ENCODE measurements around the gene RAB39A. TPM values are rescaled to one million over a fixed set of nuclear protein-coding genes. Genes with fewer than 3 reads are reported as not detected.

The RAB39A gene
- total and polyA plus RNA-seq, 7 experiments from 2014 or later, result 0.10 to 1.6 (median 0.38) TPM; not detected in 4

- no peaks in the 10 kb centered on the region for H3K4me1 Mint-ChIP-seq
- H3K27me3 ChIP-seq (ENCODE audit: control insufficient read depth in 2 of 2, insufficient read depth in 2 of 2, low read length in 2 of 2), result no peaks in the 10 kb centered on the region
- H3K36me3 Mint-ChIP-seq, result no peaks in the 10 kb centered on the region
- H3K4me3 ChIP-seq (ENCODE audit: low read length), result no peak overlapping the region
- DNase-seq (no peak), ATAC-seq (no peak)
- H3K4me1 ChIP-seq (ENCODE audit: control insufficient read depth in 2 of 2, insufficient read depth in 2 of 2, low read length in 2 of 2), result no peaks in the 10 kb centered on the region
- H3K9me3 Mint-ChIP-seq, result peaks cover 0 to 2% (median 0%) of the 10 kb centered on the region in 11 donors
- no peaks in the 10 kb centered on the region for H3K9me3 ChIP-seq (ENCODE audit: control insufficient read depth in 2 of 3, low read length in 3 of 3)
- H3K27ac ChIP-seq (ENCODE audit: low read depth, low read length), result no peak overlapping the region
- intact Hi-C loops (cut with micrococcal nuclease), result no loop called here
- CTCF ChIA-PET, result no interaction called here
- H3K36me3 ChIP-seq (ENCODE audit: control insufficient read depth in 2 of 3, insufficient read depth in 3 of 3, low read length in 3 of 3), result no peaks in the 10 kb centered on the region
- H3K4me3 Mint-ChIP-seq, result no peak overlapping the region
- POLR2A ChIA-PET, result no interaction called here
- H3K27ac Mint-ChIP-seq, result no peak overlapping the region
- peaks cover 0 to 11% (median 7%) of the 10 kb centered on the region in 5 donors for H3K27me3 Mint-ChIP-seq
These were observed 41.8 kb downstream of the RAB39A start for GRCh38 chr11:107970049-107970448.

- H3K4me1 Mint-ChIP-seq, result no peaks in the 10 kb centered on the region
- H3K27ac ChIP-seq (ENCODE audit: low read depth, low read length), result no peak overlapping the region
- no peaks in the 10 kb centered on the region for H3K27me3 ChIP-seq (ENCODE audit: control insufficient read depth in 2 of 2, insufficient read depth in 2 of 2, low read length in 2 of 2)
- intact Hi-C loops (cut with micrococcal nuclease), result no loop called here
- H3K4me1 ChIP-seq (ENCODE audit: control insufficient read depth in 2 of 2, insufficient read depth in 2 of 2, low read length in 2 of 2), result no peaks in the 10 kb centered on the region
- POLR2A ChIA-PET, result no interaction called here
- H3K27me3 Mint-ChIP-seq, result peaks cover 0 to 16% (median 7%) of the 10 kb centered on the region in 5 donors
- H3K27ac Mint-ChIP-seq, result no peak overlapping the region
- CTCF ChIA-PET, result no interaction called here
- H3K9me3 ChIP-seq (ENCODE audit: control insufficient read depth in 2 of 3, low read length in 3 of 3), result no peaks in the 10 kb centered on the region
- H3K36me3 Mint-ChIP-seq, result no peaks in the 10 kb centered on the region
- H3K4me3 Mint-ChIP-seq, result no peak overlapping the region
- no peak overlapping the region for H3K4me3 ChIP-seq (ENCODE audit: low read length)
- no peaks in the 10 kb centered on the region for H3K36me3 ChIP-seq (ENCODE audit: control insufficient read depth in 2 of 3, insufficient read depth in 3 of 3, low read length in 3 of 3)
- ATAC-seq, result no peak
- H3K9me3 Mint-ChIP-seq, result peaks cover 0 to 2% (median 0%) of the 10 kb centered on the region in 11 donors
- no peak for DNase-seq
These were observed 45.4 kb downstream of the RAB39A start for GRCh38 chr11:107973641-107974040.

- Mint-ChIP-seq H3K9me3 (peaks cover 0 to 7% (median 0%) of the 10 kb centered on the region in 11 donors), H3K27me3 (peaks cover 0 to 7% (median 6%) of the 10 kb centered on the region in 5 donors), H3K36me3 (peaks cover 0 to 4% (median 0%) of the 10 kb centered on the region in 5 donors), H3K27ac (no peak overlapping the region), H3K4me1 (no peaks in the 10 kb centered on the region), H3K4me3 (no peak overlapping the region)
- CTCF ChIA-PET, result no interaction called here
- no peaks in the 10 kb centered on the region for H3K9me3 ChIP-seq (ENCODE audit: control insufficient read depth in 2 of 3, low read length in 3 of 3)
- no peak overlapping the region for H3K4me3 ChIP-seq (ENCODE audit: low read length)
- peak; percentile 82 for ATAC-seq
- H3K27me3 ChIP-seq (ENCODE audit: control insufficient read depth in 2 of 2, insufficient read depth in 2 of 2, low read length in 2 of 2), result no peaks in the 10 kb centered on the region
- no peak overlapping the region for H3K27ac ChIP-seq (ENCODE audit: low read depth, low read length)
- intact Hi-C loops (cut with micrococcal nuclease), result no loop called here
- H3K4me1 ChIP-seq (ENCODE audit: control insufficient read depth in 2 of 2, insufficient read depth in 2 of 2, low read length in 2 of 2), result no peaks in the 10 kb centered on the region
- no peak for DNase-seq
- POLR2A ChIA-PET, result no interaction called here
- H3K36me3 ChIP-seq (ENCODE audit: control insufficient read depth in 2 of 3, insufficient read depth in 3 of 3, low read length in 3 of 3), result no peaks in the 10 kb centered on the region
These were observed 60.3 kb downstream of the RAB39A start for GRCh38 chr11:107988397-107989158.

GRCh38 chr11:107991868-107992414 lies 63.7 kb downstream of the RAB39A start:
- Histone ChIP-seq H3K9me3 (ENCODE audit: control insufficient read depth in 2 of 3, low read length in 3 of 3) (no peaks in the 10 kb centered on the region), H3K4me1 (ENCODE audit: control insufficient read depth in 2 of 2, insufficient read depth in 2 of 2, low read length in 2 of 2) (no peaks in the 10 kb centered on the region), H3K36me3 (ENCODE audit: control insufficient read depth in 2 of 3, insufficient read depth in 3 of 3, low read length in 3 of 3) (no peaks in the 10 kb centered on the region), H3K27ac (ENCODE audit: low read depth, low read length) (no peak overlapping the region), H3K4me3 (ENCODE audit: low read length) (no peak overlapping the region), H3K27me3 (ENCODE audit: control insufficient read depth in 2 of 2, insufficient read depth in 2 of 2, low read length in 2 of 2) (no peaks in the 10 kb centered on the region)
- CTCF ChIA-PET, result no interaction called here
- POLR2A ChIA-PET, result no interaction called here
- no peak for DNase-seq
- no peak overlapping the region for H3K4me3 Mint-ChIP-seq
- H3K36me3 Mint-ChIP-seq, result no peaks in the 10 kb centered on the region
- no peak for ATAC-seq
- intact Hi-C loops (cut with micrococcal nuclease), result no loop called here
- H3K27me3 Mint-ChIP-seq, result peaks cover 4 to 18% (median 7%) of the 10 kb centered on the region in 5 donors
- no peaks in the 10 kb centered on the region for H3K4me1 Mint-ChIP-seq
- no peak overlapping the region for H3K27ac Mint-ChIP-seq
- peaks cover 0 to 8% (median 0%) of the 10 kb centered on the region in 11 donors for H3K9me3 Mint-ChIP-seq

- POLR2A ChIA-PET, result no interaction called here
- no peak overlapping the region for H3K4me3 ChIP-seq (ENCODE audit: low read length)
- intact Hi-C loops (cut with micrococcal nuclease), result no loop called here
- Mint-ChIP-seq H3K36me3 (no peaks in the 10 kb centered on the region), H3K4me1 (no peaks in the 10 kb centered on the region), H3K4me3 (no peak overlapping the region), H3K27ac (no peak overlapping the region), H3K9me3 (peaks cover 0 to 5% (median 0%) of the 10 kb centered on the region in 11 donors), H3K27me3 (peaks cover 4 to 20% (median 13%) of the 10 kb centered on the region in 5 donors)
- ATAC-seq (no peak), DNase-seq (no peak)
- H3K9me3 ChIP-seq (ENCODE audit: control insufficient read depth in 2 of 3, low read length in 3 of 3), result no peaks in the 10 kb centered on the region
- no peaks in the 10 kb centered on the region for H3K27me3 ChIP-seq (ENCODE audit: control insufficient read depth in 2 of 2, insufficient read depth in 2 of 2, low read length in 2 of 2)
- CTCF ChIA-PET, result interaction anchor here (1.2 kb wide), 1 partner anchor 13 kb away, joined by 3 read pairs; the partner anchor contains the start of gene CUL5
- no peaks in the 10 kb centered on the region for H3K36me3 ChIP-seq (ENCODE audit: control insufficient read depth in 2 of 3, insufficient read depth in 3 of 3, low read length in 3 of 3)
- no peaks in the 10 kb centered on the region for H3K4me1 ChIP-seq (ENCODE audit: control insufficient read depth in 2 of 2, insufficient read depth in 2 of 2, low read length in 2 of 2)
- H3K27ac ChIP-seq (ENCODE audit: low read depth, low read length), result no peak overlapping the region
These were observed 67.9 kb downstream of the RAB39A start for GRCh38 chr11:107996006-107996776.

- CTCF ChIA-PET, result no interaction called here
- Histone ChIP-seq H3K27ac (ENCODE audit: low read depth, low read length) (no peak overlapping the region), H3K4me3 (ENCODE audit: low read length) (no peak overlapping the region), H3K36me3 (ENCODE audit: control insufficient read depth in 2 of 3, insufficient read depth in 3 of 3, low read length in 3 of 3) (no peaks in the 10 kb centered on the region), H3K9me3 (ENCODE audit: control insufficient read depth in 2 of 3, low read length in 3 of 3) (no peaks in the 10 kb centered on the region), H3K4me1 (ENCODE audit: control insufficient read depth in 2 of 2, insufficient read depth in 2 of 2, low read length in 2 of 2) (no peaks in the 10 kb centered on the region), H3K27me3 (ENCODE audit: control insufficient read depth in 2 of 2, insufficient read depth in 2 of 2, low read length in 2 of 2) (no peaks in the 10 kb centered on the region)
- POLR2A ChIA-PET, result interaction anchor here (0.6 kb wide), 1 partner anchor 174 kb away, joined by 3 read pairs; no protein-coding TSS in a partner anchor
- no peak for ATAC-seq
- no peaks in the 10 kb centered on the region for H3K4me1 Mint-ChIP-seq
- no peak for DNase-seq
- H3K9me3 Mint-ChIP-seq, result peaks cover 0 to 4% (median 0%) of the 10 kb centered on the region in 11 donors
- H3K27me3 Mint-ChIP-seq, result peaks cover 4 to 22% (median 12%) of the 10 kb centered on the region in 5 donors
- H3K36me3 Mint-ChIP-seq, result no peaks in the 10 kb centered on the region
- intact Hi-C loops (cut with micrococcal nuclease), result loop anchor here in 1 of 2 donors (1.0 kb wide), 1 partner anchor 650 kb away; no protein-coding TSS in a partner anchor
- no peak overlapping the region for H3K4me3 Mint-ChIP-seq
- H3K27ac Mint-ChIP-seq, result no peak overlapping the region
These were observed 70.5 kb downstream of the RAB39A start for GRCh38 chr11:107998761-107999160.

Measured in naive thymus-derived CD4-positive, alpha-beta T cell (primary cell).